WERI-Rb-1 (cell line): ENCODE results near the gene TEPSIN.

Experiments used
- DNase-seq: peaks from one replicate; pipeline ENCODE4 v3.0.0-alpha.2; 2020
- H3K27ac ChIP-seq: fragments of 250-450 bp; sonication (Bioruptor Pico); 2 replicates; pipeline ENCODE4 v1.5.1; 2020; ENCODE audit warnings: mild to moderate bottlenecking, moderate library complexity
- H3K27me3 ChIP-seq: fragments of 250-450 bp; sonication (Bioruptor Pico); 2 replicates; pipeline ENCODE4 v1.5.1; 2021; ENCODE audit warnings: mild to moderate bottlenecking, low read depth, moderate library complexity; ENCODE audit not compliant: insufficient read depth, severe bottlenecking
- H3K36me3 ChIP-seq: fragments of 250-450 bp; sonication (Bioruptor Pico); 2 replicates; pipeline ENCODE4 v1.5.1; 2020; ENCODE audit warnings: mild to moderate bottlenecking, moderate library complexity
- H3K4me3 ChIP-seq: 2 replicates; pipeline ENCODE4 v1.5.1; 2011; ENCODE audit warnings: low read depth, mild to moderate bottlenecking, control low read depth, low read length
- H3K9me3 ChIP-seq: fragments of 250-450 bp; sonication (Bioruptor Pico); 2 replicates; pipeline ENCODE4 v1.5.1; 2021; ENCODE audit warnings: mild to moderate bottlenecking, moderate library complexity; ENCODE audit not compliant: severe bottlenecking
- CTCF ChIP-seq: IDR thresholded peaks from 2 replicates; pipeline ENCODE4 v1.5.1; 2011; ENCODE audit warnings: low read depth, mild to moderate bottlenecking, control low read depth, inconsistent platforms, low read length

TEPSIN gene

GRCh38 chr17:81221371-81221841, 17.4 kb downstream of the TEPSIN start:
- Histone ChIP-seq H3K4me3 (peak overlapping the region; percentile 94), H3K27me3 (no peaks in the 10 kb centered on the region), H3K9me3 (peaks cover 3% of the 10 kb centered on the region), H3K36me3 (peaks cover 49% of the 10 kb centered on the region), H3K27ac (no peak overlapping the region)
- no peak for TF ChIP-seq CTCF
- DNase-seq = no peak

- Histone ChIP-seq H3K27me3 (no peaks in the 10 kb centered on the region), H3K27ac (no peak overlapping the region), H3K9me3 (peaks cover 3% of the 10 kb centered on the region), H3K36me3 (peaks cover 59% of the 10 kb centered on the region), H3K4me3 (no peak overlapping the region)
- DNase-seq = no peak
- TF ChIP-seq CTCF = no peak
These were observed 19.2 kb downstream of the TEPSIN start for GRCh38 chr17:81219476-81220180.

GRCh38 chr17:81218991-81219390, 19.9 kb downstream of the TEPSIN start:
- peaks cover 61% of the 10 kb centered on the region for H3K36me3 ChIP-seq
- peaks cover 3% of the 10 kb centered on the region for H3K9me3 ChIP-seq
- TF ChIP-seq CTCF = no peak
- H3K4me3 ChIP-seq = no peak overlapping the region
- DNase-seq = no peak
- no peaks in the 10 kb centered on the region for H3K27me3 ChIP-seq
- no peak overlapping the region for H3K27ac ChIP-seq

- DNase-seq = no peak
- Histone ChIP-seq H3K27me3 (no peaks in the 10 kb centered on the region), H3K4me3 (no peak overlapping the region), H3K9me3 (peaks cover 3% of the 10 kb centered on the region), H3K27ac (no peak overlapping the region), H3K36me3 (peaks cover 67% of the 10 kb centered on the region)
- no peak for TF ChIP-seq CTCF
These were observed 20.4 kb downstream of the TEPSIN start for GRCh38 chr17:81218459-81218858.

- H3K27me3 ChIP-seq = no peaks in the 10 kb centered on the region
- no peak overlapping the region for H3K27ac ChIP-seq
- peaks cover 76% of the 10 kb centered on the region for H3K36me3 ChIP-seq
- no peaks in the 10 kb centered on the region for H3K9me3 ChIP-seq
- no peak for DNase-seq
- H3K4me3 ChIP-seq = no peak overlapping the region
- TF ChIP-seq CTCF = no peak
These were observed 21.4 kb downstream of the TEPSIN start for GRCh38 chr17:81217491-81217890.

- Histone ChIP-seq H3K4me3 (no peak overlapping the region), H3K27ac (no peak overlapping the region), H3K9me3 (no peaks in the 10 kb centered on the region), H3K36me3 (peaks cover 67% of the 10 kb centered on the region), H3K27me3 (no peaks in the 10 kb centered on the region)
- DNase-seq = no peak
- no peak for TF ChIP-seq CTCF
These were observed 24.9 kb downstream of the TEPSIN start for GRCh38 chr17:81213978-81214377.
